HepG2 (cell line): Measurements from ENCODE around the gene HSD11B2. TPM values are rescaled to one million over a fixed set of nuclear protein-coding genes. Genes with fewer than 3 reads are reported as not detected.

Source experiments
- ARNT2 ChIP-seq: sonication (generic); formaldehyde crosslinking; IDR thresholded peaks from 2 replicates; pipeline ENCODE4 v1.8.0; 2022; ENCODE audit warnings: mild to moderate bottlenecking, low read depth, missing genetic modification reagents, moderate library complexity
- ATAD3A ChIP-seq: sonication (generic); formaldehyde crosslinking; IDR thresholded peaks from 2 replicates; pipeline ENCODE4 v1.4.0; 2020; ENCODE audit warnings: missing genetic modification reagents
- CTCF ChIP-seq: sonication (generic); formaldehyde crosslinking; IDR thresholded peaks from 2 replicates; pipeline ENCODE4 v1.5.0; 2020; ENCODE audit warnings: mild to moderate bottlenecking, missing genetic modification reagents, moderate library complexity
- FOXK1 ChIP-seq: sonication (generic); formaldehyde crosslinking; IDR thresholded peaks from 2 replicates; pipeline ENCODE4 v1.4.0; 2020; ENCODE audit warnings: low read depth, missing genetic modification reagents, borderline replicate concordance
- KDM2A ChIP-seq: sonication (generic); formaldehyde crosslinking; IDR thresholded peaks from 2 replicates; pipeline ENCODE4 v1.4.0; 2020; ENCODE audit warnings: low read depth, missing genetic modification reagents, borderline replicate concordance
- MAFK ChIP-seq, 2 experiments: IDR thresholded peaks in 1 of 2; conservative IDR thresholded peaks in 1 of 2; 2 replicates each; pipeline ENCODE4 v1.6.1; 2011; ENCODE audit warnings: improper control_type of control experiment in 2 of 2, low read length in 2 of 2
- NONO ChIP-seq, 2 experiments: fragments of 450-650 bp in 1 of 2; sonication (generic) in 1 of 2; formaldehyde crosslinking in 1 of 2; IDR thresholded peaks in 1 of 2; conservative IDR thresholded peaks in 1 of 2; 2 replicates each; pipeline versions ENCODE4 v1.6.1 to v1.8.0; 2017 to 2022; ENCODE audit warnings: mild to moderate bottlenecking in 1 of 2, missing genetic modification reagents in 1 of 2, moderate library complexity in 1 of 2
- NR2F6 ChIP-seq, 2 experiments: IDR thresholded peaks; 2 replicates each; pipeline ENCODE4 v1.6.1; 2016; ENCODE audit warnings: antibody characterized with exemption in 1 of 2, mild to moderate bottlenecking in 1 of 2
- RXRB ChIP-seq: IDR thresholded peaks from 2 replicates; pipeline ENCODE4 v1.6.1; 2016; ENCODE audit warnings: borderline replicate concordance, missing genetic modification reagents, missing compliant biosample characterization
- SAP130 ChIP-seq: IDR thresholded peaks from 2 replicates; pipeline ENCODE4 v1.6.1; 2016; ENCODE audit warnings: low read depth
- SETDB1 ChIP-seq: sonication (generic); formaldehyde crosslinking; IDR thresholded peaks from 2 replicates; pipeline ENCODE4 v1.5.1; 2020; ENCODE audit warnings: missing genetic modification reagents, mild to moderate bottlenecking, borderline replicate concordance
- SOX5 ChIP-seq: IDR thresholded peaks from 2 replicates; pipeline ENCODE4 v1.6.1; 2016; ENCODE audit warnings: borderline replicate concordance
- ZBTB1 ChIP-seq: sonication (generic); formaldehyde crosslinking; IDR thresholded peaks from 2 replicates; pipeline ENCODE4 v1.4.0; 2020; ENCODE audit warnings: missing genetic modification reagents, borderline replicate concordance
- ZBTB8A ChIP-seq: sonication (generic); formaldehyde crosslinking; IDR thresholded peaks from 2 replicates; pipeline ENCODE4 v1.4.0; 2020; ENCODE audit warnings: mild to moderate bottlenecking, low read depth, missing genetic modification reagents, borderline replicate concordance
- ZFP36L1 ChIP-seq: sonication (generic); formaldehyde crosslinking; IDR thresholded peaks from 2 replicates; pipeline ENCODE4 v1.8.0; 2022; ENCODE audit warnings: mild to moderate bottlenecking, missing genetic modification reagents, moderate library complexity
- ZFYVE20 ChIP-seq: sonication (generic); formaldehyde crosslinking; IDR thresholded peaks from 2 replicates; pipeline ENCODE4 v1.8.0; 2023; ENCODE audit warnings: low read depth, mild to moderate bottlenecking, moderate library complexity, missing genetic modification reagents, borderline replicate concordance
- ZNF10 ChIP-seq: sonication (generic); formaldehyde crosslinking; IDR thresholded peaks from 2 replicates; pipeline ENCODE4 v1.4.0; 2020; ENCODE audit warnings: mild to moderate bottlenecking, low read depth, missing genetic modification reagents, borderline replicate concordance
- ZNF180 ChIP-seq: sonication (generic); formaldehyde crosslinking; IDR thresholded peaks from 2 replicates; pipeline ENCODE4 v1.4.0; 2020; ENCODE audit warnings: low read depth, missing genetic modification reagents, borderline replicate concordance
- ZNF33A ChIP-seq: sonication (generic); formaldehyde crosslinking; IDR thresholded peaks from 2 replicates; pipeline ENCODE4 v1.5.1; 2020; ENCODE audit warnings: missing genetic modification reagents, mild to moderate bottlenecking, moderate library complexity, borderline replicate concordance
- ZNF770 ChIP-seq: sonication (generic); formaldehyde crosslinking; IDR thresholded peaks from 2 replicates; pipeline ENCODE4 v1.5.0; 2020; ENCODE audit warnings: mild to moderate bottlenecking, missing genetic modification reagents
- polyA plus RNA-seq, 8 experiments: library from polyadenylated mRNA; depleted of rRNA in 3 of 8; stranded (reverse) in 7 of 8; unstranded in 1 of 8; fragments of >200 nt; fragmentation: Illumina TruSeq in 4 of 8; extraction: Trizol in 4 of 8; gene quantifications; 2 replicates each; pipeline versions ENCODE4 v1.2.1 to v1.2.3, GENCODE V29; 2011 to 2016; ENCODE audit warnings: low read depth in 4 of 8, missing spikeins in 1 of 8, mixed read lengths in 1 of 8; ENCODE audit not compliant: insufficient read depth in 1 of 8
- total RNA-seq, 5 experiments: library from RNA; depleted of rRNA; stranded (reverse); fragments of >200 nt; fragmentation: Illumina TruSeq; extraction: Trizol; gene quantifications; 2 replicates each; pipeline ENCODE4 v1.2.3, GENCODE V29; 2016; ENCODE audit warnings: low read depth in 1 of 5
- TF ChIP-seq, protein P1 (sequence below): sonication (generic); formaldehyde crosslinking; IDR thresholded peaks from 2 replicates; pipeline ENCODE4 v1.8.1; 2023; ENCODE audit warnings: missing genetic modification reagents, mild to moderate bottlenecking, borderline replicate concordance

The HSD11B2 gene
- total and polyA plus RNA-seq, 2 of the 13 experiments (the other 11 are each of a cell fraction or from before 2014, with no cell fraction given): 8.9 to 13.6 TPM

- TF ChIP-seq ZNF33A (CRISPR knock-in tag) (no peak), ZNF180 (no peak), FOXK1 (no peak), SETDB1 (CRISPR knock-in tag) (no peak), ZBTB8A (CRISPR knock-in tag) (no peak), ZFP36L1 (no peak), SAP130 (CRISPR knock-in tag) (no peak), KDM2A (CRISPR knock-in tag) (no peak), ARNT2 (CRISPR knock-in tag) (no peak), ATAD3A (CRISPR knock-in tag) (no peak), ZBTB1 (CRISPR knock-in tag) (no peak), RXRB (CRISPR knock-in tag) (no peak), NONO (IDR thresholded peaks at IDR 0.05) (no peak), NONO (CRISPR knock-in tag; conservative IDR thresholded peaks at IDR 0.05) (no peak), ZNF770 (CRISPR knock-in tag) (0 out of 2 replicates have a peak, but pooled peaks have one; percentile 56), NR2F6 (IDR thresholded peaks at IDR 0.05) (no peak), NR2F6 (CRISPR knock-in tag; IDR thresholded peaks at IDR 0.05) (peak; percentile 20; the same call in 1 of the 2 replicates), ZFYVE20 (CRISPR knock-in tag) (no peak), SOX5 (no peak), MAFK (conservative IDR thresholded peaks at IDR 0.05 in 1 of 2, IDR thresholded peaks at IDR 0.05 in 1 of 2; ENCODE audit: low read length in 2 of 2) (no peak), CTCF (CRISPR knock-in tag) (peak; percentile 47), ZNF10 (no peak)
- TF ChIP-seq, protein P1, sequence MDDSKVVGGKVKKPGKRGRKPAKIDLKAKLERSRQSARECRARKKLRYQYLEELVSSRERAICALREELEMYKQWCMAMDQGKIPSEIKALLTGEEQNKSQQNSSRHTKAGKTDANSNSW: no peak
These were observed 23.0 kb upstream of the HSD11B2 start (continued) for GRCh38 chr16:67407788-67408452.
